SK-N-SH (cell line): ENCODE results near the gene KMT2C. TPM values are rescaled to one million over a fixed set of nuclear protein-coding genes. Genes with fewer than 3 reads are reported as not detected.

ENCODE experiments used
- CTCF ChIA-PET: fragments of 300-600, 350-600 bp; formaldehyde crosslinking; extraction: SDS; loops from one replicate; lab custom pipeline; 2021; lab: Yijun Ruan, JAX
- POLR2A ChIA-PET: fragments of 350-600 bp; sonication (Branson Sonifier 250); formaldehyde crosslinking; extraction: SDS; loops from one replicate; lab custom pipeline; 2020; ENCODE audit warnings: antibody characterized with exemption, inconsistent platforms; lab: Yijun Ruan, JAX
- DNase-seq: peaks from one replicate; pipeline ENCODE4 v3.0.0; 2012
- H2AFZ ChIP-seq: fragments of 200-600 bp; sonication (generic); 2 replicates; pipeline ENCODE4 v1.8.1; 2016; ENCODE audit warnings: antibody characterized with exemption, mild to moderate bottlenecking, low read depth
- H3F3A ChIP-seq: fragments of 200-600 bp; sonication (generic); replicated peaks from 2 replicates; pipeline ENCODE3; 2016; ENCODE audit warnings: antibody characterized with exemption, mild to moderate bottlenecking; ENCODE audit not compliant: insufficient read depth
- H3K27ac ChIP-seq, 2 experiments: fragments of 200-500 bp in 1 of 2; fragments of 200-600 bp in 1 of 2; sonication (Bioruptor generic) in 1 of 2; sonication (generic), shearing (Covaris generic) in 1 of 2; 2 replicates each; pipeline versions ENCODE4 v1.5.1 to v1.6.1; 2014 to 2016; ENCODE audit warnings: low read depth in 2 of 2, inconsistent platforms in 1 of 2, low read length in 1 of 2, mild to moderate bottlenecking in 1 of 2, mixed read lengths in 1 of 2
- H3K27me3 ChIP-seq: fragments of 200-600 bp; sonication (generic), shearing (Covaris generic); 2 replicates; pipeline ENCODE4 v1.6.1; 2016; ENCODE audit warnings: mixed run types; ENCODE audit not compliant: insufficient read depth
- H3K36me3 ChIP-seq, 2 experiments: fragments of 200-500 bp in 1 of 2; fragments of 200-600 bp in 1 of 2; sonication (Bioruptor generic) in 1 of 2; sonication (generic) in 1 of 2; replicated peaks in 1 of 2; 2 replicates each; pipeline versions ENCODE3 to v1.5.1; 2014 to 2016; ENCODE audit warnings: low read length in 1 of 2, mild to moderate bottlenecking in 1 of 2; ENCODE audit not compliant: insufficient read depth in 2 of 2, control insufficient read depth in 1 of 2
- H3K4me1 ChIP-seq, 2 experiments: fragments of 200-500 bp in 1 of 2; fragments of 200-600 bp in 1 of 2; sonication (Bioruptor generic) in 1 of 2; sonication (generic), shearing (Covaris generic) in 1 of 2; 2 replicates each; pipeline versions ENCODE4 v1.5.1 to v1.6.1; 2014 to 2016; ENCODE audit warnings: low read depth in 1 of 2, low read length in 1 of 2, mixed run types in 1 of 2; ENCODE audit not compliant: insufficient read depth in 2 of 2, control insufficient read depth in 1 of 2
- H3K4me2 ChIP-seq: fragments of 200-600 bp; sonication (generic), shearing (Covaris generic); 2 replicates; pipeline ENCODE4 v1.6.1; 2017; ENCODE audit warnings: mixed run types
- H3K4me3 ChIP-seq, 2 experiments: fragments of 200-500 bp in 1 of 2; fragments of 200-600 bp in 1 of 2; sonication (Bioruptor generic) in 1 of 2; sonication (generic), shearing (Covaris generic) in 1 of 2; 2 replicates each; pipeline versions ENCODE4 v1.5.1 to v1.8.1; 2014 to 2016; ENCODE audit warnings: low read depth in 2 of 2, inconsistent platforms in 1 of 2, low read length in 1 of 2, mild to moderate bottlenecking in 1 of 2, mixed read lengths in 1 of 2, moderate library complexity in 1 of 2
- H3K79me2 ChIP-seq: fragments of 200-600 bp; sonication (generic); 2 replicates; pipeline ENCODE4 v1.8.1; 2017; ENCODE audit warnings: mild to moderate bottlenecking; ENCODE audit not compliant: insufficient read depth
- H3K9ac ChIP-seq: fragments of 200-600 bp; sonication (generic); 2 replicates; pipeline ENCODE4 v1.6.1; 2017; ENCODE audit warnings: mixed run types
- H3K9me2 ChIP-seq: fragments of 200-600 bp; sonication (generic); 2 replicates; pipeline ENCODE4 v1.6.1; 2017; ENCODE audit warnings: mixed run types
- H3K9me3 ChIP-seq: fragments of 200-600 bp; sonication (generic); 2 replicates; pipeline ENCODE4 v1.6.1; 2017; ENCODE audit warnings: mixed run types, mild to moderate bottlenecking, moderate library complexity
- H4K20me1 ChIP-seq: fragments of 200-600 bp; sonication (generic); 2 replicates; pipeline ENCODE4 v1.6.1; 2017; ENCODE audit warnings: mild to moderate bottlenecking, mixed run types; ENCODE audit not compliant: insufficient read depth
- CHD2 ChIP-seq: fragments of 150-350 bp; IDR thresholded peaks from 2 replicates; pipeline ENCODE4 v1.6.1; 2018; ENCODE audit warnings: low read length; ENCODE audit not compliant: partially characterized antibody
- EP300 ChIP-seq, 2 experiments: IDR thresholded peaks; 2 replicates each; pipeline versions ENCODE4 v1.4.0 to v1.6.1; 2012; ENCODE audit warnings: borderline replicate concordance in 1 of 2, low read depth in 1 of 2, low read length in 1 of 2
- EZH2phosphoT487 ChIP-seq: fragments of 200-600 bp; sonication (generic); IDR thresholded peaks from 2 replicates; pipeline ENCODE4 v1.6.1; 2017; ENCODE audit warnings: low read depth, mixed run types, mild to moderate bottlenecking, antibody characterized with exemption, moderate library complexity, borderline replicate concordance
- FOSL2 ChIP-seq: IDR thresholded peaks from 2 replicates; pipeline ENCODE4 v1.4.0; 2012; ENCODE audit warnings: low read depth, mild to moderate bottlenecking, moderate library complexity, borderline replicate concordance
- FOXJ3 ChIP-seq: sonication (generic); formaldehyde crosslinking; IDR thresholded peaks from 2 replicates; pipeline ENCODE4 v1.5.1; 2020; ENCODE audit warnings: mild to moderate bottlenecking, missing genetic modification reagents
- FOXM1 ChIP-seq: IDR thresholded peaks from 2 replicates; pipeline ENCODE4 v1.4.0; 2012; ENCODE audit warnings: low read depth, mild to moderate bottlenecking
- GABPA ChIP-seq: IDR thresholded peaks from 2 replicates; pipeline ENCODE4 v1.4.0; 2012; ENCODE audit warnings: low read depth, mild to moderate bottlenecking
- GATA2 ChIP-seq: sonication (generic); formaldehyde crosslinking; IDR thresholded peaks from 2 replicates; pipeline ENCODE4 v1.5.0; 2020; ENCODE audit warnings: mild to moderate bottlenecking, missing genetic modification reagents
- MEF2A ChIP-seq: IDR thresholded peaks from 2 replicates; pipeline ENCODE4 v1.4.0; 2012; ENCODE audit warnings: low read depth, borderline replicate concordance
- MXI1 ChIP-seq: IDR thresholded peaks from 2 replicates; pipeline ENCODE4 v1.6.1; 2012; ENCODE audit warnings: mild to moderate bottlenecking, low read depth, low read length, improper control_type of control experiment
- NFIC ChIP-seq: IDR thresholded peaks from 2 replicates; pipeline ENCODE4 v1.4.0; 2012; ENCODE audit warnings: borderline replicate concordance
- RCOR1 ChIP-seq: fragments of 150-350 bp; IDR thresholded peaks from 2 replicates; pipeline ENCODE4 v1.6.1; 2017; ENCODE audit warnings: antibody characterized with exemption, low read length
- RXRA ChIP-seq: IDR thresholded peaks from 2 replicates; pipeline ENCODE4 v1.4.0; 2012; ENCODE audit warnings: low read depth, mild to moderate bottlenecking, borderline replicate concordance
- SIN3A ChIP-seq: IDR thresholded peaks from 2 replicates; pipeline ENCODE4 v1.6.1; 2012; ENCODE audit warnings: low read depth, mild to moderate bottlenecking, low read length, moderate library complexity, borderline replicate concordance
- TAF1 ChIP-seq: IDR thresholded peaks from 2 replicates; pipeline ENCODE4 v1.6.1; 2012; ENCODE audit warnings: low read depth, mild to moderate bottlenecking, low read length, moderate library complexity, borderline replicate concordance
- TCF12 ChIP-seq: IDR thresholded peaks from 2 replicates; pipeline ENCODE4 v1.4.0; 2012
- TEAD4 ChIP-seq: IDR thresholded peaks from 2 replicates; pipeline ENCODE4 v1.4.0; 2012; ENCODE audit warnings: mild to moderate bottlenecking, borderline replicate concordance; ENCODE audit not compliant: insufficient read depth
- USF1 ChIP-seq: IDR thresholded peaks from 2 replicates; pipeline ENCODE4 v1.4.0; 2012; ENCODE audit warnings: low read depth, borderline replicate concordance
- YY1 ChIP-seq: IDR thresholded peaks from 2 replicates; pipeline ENCODE4 v1.4.0; 2012; ENCODE audit warnings: low read depth, mild to moderate bottlenecking
- polyA plus RNA-seq, 3 experiments: library from polyadenylated mRNA; depleted of rRNA; stranded (reverse); fragments of >200 nt; gene quantifications; 2 replicates each; pipeline ENCODE4 v1.2.3, GENCODE V29; 2012
- TF ChIP-seq, protein P1 (sequence below): fragments of 150-350 bp; IDR thresholded peaks from 2 replicates; pipeline ENCODE4 v1.6.1; 2016; ENCODE audit warnings: mild to moderate bottlenecking, low read depth, low read length

The KMT2C gene
- polyA plus RNA-seq, 1 of the 3 experiments (the other 2 are of a cell fraction), result 8.0 TPM

GRCh38 chr7:152399344-152399743 is 36.5 kb downstream of the KMT2C start:
- POLR2A ChIA-PET, result no interaction called here
- DNase-seq, result no peak
- Histone ChIP-seq H3K4me2 (no peak overlapping the region), H3F3A (peaks cover 11% of the 10 kb centered on the region), H3K9me3 (no peaks in the 10 kb centered on the region; the same call in 1 of the 2 replicates), H3K9ac (no peak overlapping the region), H2AFZ (no peak overlapping the region), H4K20me1 (peaks cover 91% of the 10 kb centered on the region), H3K9me2 (no peaks in the 10 kb centered on the region), H3K4me1 (no peaks in the 10 kb centered on the region), H3K4me3 (no peak overlapping the region), H3K27me3 (no peaks in the 10 kb centered on the region), H3K27ac (no peak overlapping the region), H3K36me3 (no peaks in the 10 kb centered on the region), H3K79me2 (peaks cover 94% of the 10 kb centered on the region)
- CTCF ChIA-PET, result no interaction called here
- TF ChIP-seq, protein P1, sequence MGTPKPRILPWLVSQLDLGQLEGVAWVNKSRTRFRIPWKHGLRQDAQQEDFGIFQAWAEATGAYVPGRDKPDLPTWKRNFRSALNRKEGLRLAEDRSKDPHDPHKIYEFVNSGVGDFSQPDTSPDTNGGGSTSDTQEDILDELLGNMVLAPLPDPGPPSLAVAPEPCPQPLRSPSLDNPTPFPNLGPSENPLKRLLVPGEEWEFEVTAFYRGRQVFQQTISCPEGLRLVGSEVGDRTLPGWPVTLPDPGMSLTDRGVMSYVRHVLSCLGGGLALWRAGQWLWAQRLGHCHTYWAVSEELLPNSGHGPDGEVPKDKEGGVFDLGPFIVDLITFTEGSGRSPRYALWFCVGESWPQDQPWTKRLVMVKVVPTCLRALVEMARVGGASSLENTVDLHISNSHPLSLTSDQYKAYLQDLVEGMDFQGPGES, result no peak
- TF ChIP-seq EP300 (IDR thresholded peaks at IDR 0.05; ENCODE audit: borderline replicate concordance in 1 of 2, low read depth in 1 of 2, low read length in 1 of 2), result no peak
- no peak for TF ChIP-seq SIN3A
- TF ChIP-seq FOSL2, result no peak
- TF ChIP-seq YY1, result no peak
- no peak for TF ChIP-seq GABPA
- no peak for TF ChIP-seq CHD2
- TF ChIP-seq TCF12, result no peak
- no peak for TF ChIP-seq FOXJ3 (CRISPR knock-in tag)
- TF ChIP-seq USF1, result no peak
- TF ChIP-seq MXI1, result no peak
- no peak for TF ChIP-seq TAF1
- TF ChIP-seq FOXM1, result no peak
- no peak for TF ChIP-seq NFIC
- TF ChIP-seq TEAD4, result no peak
- no peak for TF ChIP-seq EZH2phosphoT487
- TF ChIP-seq RXRA, result no peak
- no peak for TF ChIP-seq GATA2
- TF ChIP-seq RCOR1, result no peak
- no peak for TF ChIP-seq MEF2A
